Stimulated activated memory B cell treated with anti-CD40 and anti-IgM and Interleukin-4, amounts not matched to agents 10 μg/mL and 1 μg/mL and 100 μg/mL, for 72 hours (primary cell): ENCODE data around the gene GSN.
A peak's percentile ranks its signal among the peaks of the same experiment; 100 is the strongest.

Experiments used
- ATAC-seq: fragments of 150-1000 bp; cut with Tn5 transposase; 2 replicates; pipeline ENCODE4 v1.10.0; 2021
- H3K27ac Mint-ChIP-seq: one replicate; pipeline ENCODE4 v1.8.0; 2022; ENCODE audit warnings: mild to moderate bottlenecking, mixed read lengths
- H3K27me3 Mint-ChIP-seq: one replicate; pipeline ENCODE4 v1.8.0; 2022; ENCODE audit warnings: mixed read lengths
- H3K36me3 Mint-ChIP-seq: one replicate; pipeline ENCODE4 v1.8.0; 2022; ENCODE audit warnings: mixed read lengths
- H3K4me1 Mint-ChIP-seq: one replicate; pipeline ENCODE4 v1.8.0; 2022; ENCODE audit warnings: mixed read lengths
- H3K4me3 Mint-ChIP-seq: one replicate; pipeline ENCODE4 v1.8.0; 2022; ENCODE audit warnings: mild to moderate bottlenecking, moderate library complexity, mixed read lengths
- H3K9me3 Mint-ChIP-seq: one replicate; pipeline ENCODE4 v1.8.0; 2022; ENCODE audit warnings: mixed read lengths

Gene GSN

GRCh38 chr9:121261107-121261460, 6.9 kb upstream of the GSN start:
- no peak for ATAC-seq
- Mint-ChIP-seq H3K36me3 (peaks cover 5% of the 10 kb centered on the region), H3K9me3 (no peaks in the 10 kb centered on the region), H3K4me3 (no peak overlapping the region), H3K4me1 (no peaks in the 10 kb centered on the region), H3K27ac (no peak overlapping the region), H3K27me3 (no peaks in the 10 kb centered on the region)

GRCh38 chr9:121261755-121262154, 6.2 kb upstream of the GSN start:
- Mint-ChIP-seq H3K36me3 (peaks cover 5% of the 10 kb centered on the region), H3K9me3 (no peaks in the 10 kb centered on the region), H3K4me1 (no peaks in the 10 kb centered on the region), H3K27me3 (no peaks in the 10 kb centered on the region), H3K27ac (no peak overlapping the region), H3K4me3 (no peak overlapping the region)
- ATAC-seq = no peak

GRCh38 chr9:121262423-121262822, 5.5 kb upstream of the GSN start:
- H3K36me3 Mint-ChIP-seq = peaks cover 5% of the 10 kb centered on the region
- H3K9me3 Mint-ChIP-seq = no peaks in the 10 kb centered on the region
- H3K27ac Mint-ChIP-seq = no peak overlapping the region
- ATAC-seq = no peak
- no peak overlapping the region for H3K4me3 Mint-ChIP-seq
- H3K27me3 Mint-ChIP-seq = no peaks in the 10 kb centered on the region
- H3K4me1 Mint-ChIP-seq = peaks cover 2% of the 10 kb centered on the region

- Mint-ChIP-seq H3K36me3 (peaks cover 5% of the 10 kb centered on the region), H3K9me3 (no peaks in the 10 kb centered on the region), H3K4me1 (peaks cover 7% of the 10 kb centered on the region), H3K27me3 (no peaks in the 10 kb centered on the region), H3K4me3 (no peak overlapping the region), H3K27ac (no peak overlapping the region)
- ATAC-seq = no peak
Observed at GRCh38 chr9:121262953-121263352, 5.0 kb upstream of the GSN start.

GRCh38 chr9:121266356-121266755, 1.6 kb upstream of the GSN start:
- Mint-ChIP-seq H3K27ac (no peak overlapping the region), H3K27me3 (no peaks in the 10 kb centered on the region), H3K4me1 (peaks cover 28% of the 10 kb centered on the region), H3K36me3 (peaks cover 5% of the 10 kb centered on the region), H3K4me3 (no peak overlapping the region), H3K9me3 (no peaks in the 10 kb centered on the region)
- ATAC-seq = no peak

- Mint-ChIP-seq H3K4me1 (peaks cover 36% of the 10 kb centered on the region), H3K27ac (peak overlapping the region; percentile 84), H3K36me3 (peaks cover 5% of the 10 kb centered on the region), H3K4me3 (no peak overlapping the region), H3K27me3 (no peaks in the 10 kb centered on the region), H3K9me3 (no peaks in the 10 kb centered on the region)
- ATAC-seq = no peak
Observed at GRCh38 chr9:121266906-121267650, 884 bp upstream of the GSN start.

GRCh38 chr9:121268598-121268850, 562 bp downstream of the GSN start:
- Mint-ChIP-seq H3K4me1 (peaks cover 38% of the 10 kb centered on the region), H3K9me3 (no peaks in the 10 kb centered on the region), H3K36me3 (peaks cover 5% of the 10 kb centered on the region), H3K4me3 (peak overlapping the region; percentile 83), H3K27me3 (no peaks in the 10 kb centered on the region), H3K27ac (peak overlapping the region; percentile 84)
- peak; percentile 60 for ATAC-seq

GRCh38 chr9:121268851-121269641, 1.1 kb downstream of the GSN start:
- peaks cover 38% of the 10 kb centered on the region for H3K4me1 Mint-ChIP-seq
- no peaks in the 10 kb centered on the region for H3K27me3 Mint-ChIP-seq
- H3K36me3 Mint-ChIP-seq = peaks cover 5% of the 10 kb centered on the region
- no peak for ATAC-seq
- H3K4me3 Mint-ChIP-seq = peak overlapping the region; percentile 83
- no peaks in the 10 kb centered on the region for H3K9me3 Mint-ChIP-seq
- peak overlapping the region; percentile 84 for H3K27ac Mint-ChIP-seq

- Mint-ChIP-seq H3K27me3 (no peaks in the 10 kb centered on the region), H3K36me3 (peaks cover 10% of the 10 kb centered on the region), H3K27ac (no peak overlapping the region), H3K9me3 (no peaks in the 10 kb centered on the region), H3K4me1 (peaks cover 38% of the 10 kb centered on the region), H3K4me3 (no peak overlapping the region)
- no peak for ATAC-seq
Observed at GRCh38 chr9:121269642-121270254, 1.8 kb downstream of the GSN start.

GRCh38 chr9:121271368-121272341, 3.7 kb downstream of the GSN start:
- Mint-ChIP-seq H3K27ac (no peak overlapping the region), H3K27me3 (no peaks in the 10 kb centered on the region), H3K36me3 (peaks cover 5% of the 10 kb centered on the region), H3K4me1 (peaks cover 38% of the 10 kb centered on the region), H3K9me3 (no peaks in the 10 kb centered on the region), H3K4me3 (no peak overlapping the region)
- ATAC-seq = peak; percentile 58

- ATAC-seq = no peak
- Mint-ChIP-seq H3K27me3 (no peaks in the 10 kb centered on the region), H3K36me3 (peaks cover 5% of the 10 kb centered on the region), H3K27ac (no peak overlapping the region), H3K4me3 (no peak overlapping the region), H3K4me1 (peaks cover 35% of the 10 kb centered on the region), H3K9me3 (no peaks in the 10 kb centered on the region)
Observed at GRCh38 chr9:121272401-121272948, 4.5 kb downstream of the GSN start.

GRCh38 chr9:121273064-121273775, 5.3 kb downstream of the GSN start:
- Mint-ChIP-seq H3K4me1 (peaks cover 30% of the 10 kb centered on the region), H3K36me3 (peaks cover 5% of the 10 kb centered on the region), H3K9me3 (no peaks in the 10 kb centered on the region), H3K27me3 (no peaks in the 10 kb centered on the region), H3K4me3 (no peak overlapping the region), H3K27ac (no peak overlapping the region)
- no peak for ATAC-seq

GRCh38 chr9:121274851-121275250, 6.9 kb downstream of the GSN start:
- ATAC-seq = no peak
- H3K27ac Mint-ChIP-seq = no peak overlapping the region
- no peaks in the 10 kb centered on the region for H3K27me3 Mint-ChIP-seq
- no peaks in the 10 kb centered on the region for H3K9me3 Mint-ChIP-seq
- H3K36me3 Mint-ChIP-seq = peaks cover 12% of the 10 kb centered on the region
- H3K4me1 Mint-ChIP-seq = peaks cover 24% of the 10 kb centered on the region
- no peak overlapping the region for H3K4me3 Mint-ChIP-seq
